HG02943 (cell line): ENCODE results near the gene TPK1.
"Not testable (repeated sequence)": the region's sequence is repeated elsewhere in the genome, so short reads cannot be mapped to it uniquely, and the experiment has no call there.

ENCODE experiments used
- ATAC-seq: cut with Tn5 transposase; IDR thresholded peaks from one replicate; pipeline ENCODE4 v1.9.1; 2021; ENCODE audit warnings: mild to moderate bottlenecking, low read depth, moderate library complexity; ENCODE audit not compliant: unreplicated experiment

The TPK1 gene

DNA sequence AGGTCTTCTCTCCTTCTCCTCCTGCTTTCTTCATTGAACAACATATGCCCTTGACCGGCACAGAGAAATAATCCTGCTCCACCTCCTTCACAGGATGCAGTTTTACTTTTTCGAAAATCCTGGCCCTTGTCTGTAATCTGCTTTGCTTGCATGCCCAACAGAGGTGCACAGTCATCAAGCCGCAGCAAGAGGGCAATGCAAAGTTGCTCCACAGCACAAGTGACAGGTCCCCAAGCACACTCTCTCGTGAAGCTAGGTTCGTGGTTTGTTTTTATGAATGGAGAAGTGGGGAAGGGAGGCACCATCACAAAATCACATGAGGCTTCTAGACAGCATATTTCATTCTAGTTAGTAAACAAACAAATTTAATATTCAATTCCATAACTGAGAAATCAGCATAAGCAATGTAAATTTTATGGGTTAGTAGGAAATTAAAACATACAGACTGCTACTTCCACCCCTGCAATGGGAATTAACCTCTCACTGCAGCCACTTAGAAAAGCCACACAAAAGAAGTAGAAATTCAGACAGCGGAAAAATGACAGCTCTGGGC, 178.8 kb downstream of the TPK1 start:
- peak; percentile 56 for ATAC-seq

DNA sequence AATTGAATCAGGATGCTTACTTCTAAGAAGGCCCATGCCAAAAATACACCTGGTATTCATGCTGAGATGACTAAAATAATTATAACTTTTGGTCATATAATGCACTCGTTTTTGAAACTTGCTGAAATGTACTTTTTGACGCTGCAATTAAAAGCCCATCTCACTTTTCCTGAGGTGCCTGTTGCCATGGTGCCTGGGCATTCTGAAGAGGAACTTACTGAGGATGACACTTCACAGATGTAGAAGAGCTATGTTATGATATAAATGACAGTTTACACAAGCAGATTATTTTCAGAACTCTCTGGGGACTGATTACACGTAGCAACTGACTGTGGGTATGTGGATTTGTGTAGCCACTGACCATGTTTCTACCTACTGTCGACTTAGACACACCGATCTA, 182.4 kb downstream of the TPK1 start:
- no peak for ATAC-seq

DNA sequence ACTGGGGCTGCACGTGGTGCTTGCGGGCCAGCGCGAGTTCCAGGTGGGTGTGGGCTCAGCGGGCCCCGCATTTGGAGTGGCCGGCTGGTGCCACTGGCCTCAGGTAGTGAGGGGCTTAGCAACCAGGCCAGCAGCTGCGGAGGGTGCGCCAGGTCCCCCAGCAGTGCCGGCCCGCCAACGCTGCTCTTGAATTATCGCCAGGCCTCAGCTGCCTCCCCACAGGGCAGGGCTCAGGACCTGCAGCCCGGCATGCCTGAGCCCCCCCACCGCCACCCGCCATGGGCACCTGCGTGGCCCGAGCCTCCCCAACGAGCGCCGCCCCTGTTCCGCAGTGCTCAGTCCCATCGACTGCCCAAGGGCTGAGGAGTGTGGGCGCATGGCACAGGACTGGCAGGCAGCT, 185.4 kb downstream of the TPK1 start:
- no peak for ATAC-seq

DNA sequence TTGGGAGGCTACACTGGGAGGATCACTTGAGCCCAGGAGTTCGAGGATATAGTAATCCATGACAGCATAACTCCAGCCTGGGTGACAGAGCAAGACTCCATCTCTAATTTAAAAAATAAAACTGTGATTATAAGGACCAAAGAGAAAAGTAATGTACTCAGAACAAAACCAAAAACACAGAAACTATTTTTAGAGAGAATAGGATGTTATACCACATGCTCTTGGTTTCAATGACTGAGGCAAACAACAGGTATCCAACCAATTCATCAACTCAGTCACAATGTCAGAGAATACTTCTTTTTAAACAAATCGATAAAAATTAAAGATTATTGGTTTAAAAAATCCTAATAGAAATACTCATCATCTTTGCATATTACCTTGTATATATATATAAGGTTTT, 186.7 kb downstream of the TPK1 start:
- no peak for ATAC-seq

DNA sequence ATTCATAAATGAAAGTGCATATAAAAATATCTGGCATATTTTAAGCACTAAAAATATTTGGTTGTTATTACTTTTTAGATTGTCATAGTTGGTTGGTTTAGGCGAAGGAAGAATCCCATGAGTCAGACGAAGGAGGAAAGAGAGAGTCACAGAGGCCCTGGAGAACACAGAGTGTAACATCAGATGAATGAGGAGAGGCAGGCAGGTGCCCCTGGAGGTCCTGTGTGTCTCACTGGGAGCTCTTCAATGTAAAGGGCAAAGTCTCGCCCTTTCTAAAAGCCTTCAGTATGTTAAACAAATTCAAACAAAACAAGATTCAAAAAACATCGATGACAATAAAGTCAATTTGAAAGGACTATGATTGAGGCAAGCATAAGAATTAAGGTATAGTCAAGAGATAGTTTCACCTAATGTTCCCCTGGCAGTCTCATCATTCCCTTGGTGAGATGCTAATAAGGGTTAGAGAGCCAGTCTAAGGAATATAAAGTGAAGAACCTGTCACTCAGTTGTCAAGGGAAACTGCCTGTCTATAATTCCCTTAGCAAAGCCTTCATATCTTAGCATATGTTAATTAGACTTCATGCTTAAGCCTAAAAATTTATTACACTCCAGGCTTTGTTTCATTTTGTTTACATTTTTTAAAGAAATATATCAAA, 194.3 kb downstream of the TPK1 start:
- no peak for ATAC-seq

DNA sequence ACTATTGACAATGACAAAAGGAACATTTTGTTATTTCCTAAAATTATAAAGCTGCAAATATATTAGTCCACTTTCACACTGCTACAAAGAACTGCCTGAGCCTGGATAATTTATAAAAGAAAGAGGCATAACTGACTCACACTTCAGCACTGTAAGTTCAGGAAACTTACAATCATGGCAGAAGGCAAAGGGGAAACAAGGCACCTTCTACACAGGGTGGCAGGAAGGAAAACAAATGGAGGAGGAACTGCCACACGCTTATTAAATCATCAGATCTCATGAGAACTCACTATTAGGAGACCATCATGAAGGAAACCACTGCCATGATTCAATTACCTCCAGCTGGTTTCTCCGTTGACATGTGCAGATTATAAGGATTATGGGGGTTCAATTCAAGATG, 203.1 kb downstream of the TPK1 start:
- ATAC-seq: no peak

DNA sequence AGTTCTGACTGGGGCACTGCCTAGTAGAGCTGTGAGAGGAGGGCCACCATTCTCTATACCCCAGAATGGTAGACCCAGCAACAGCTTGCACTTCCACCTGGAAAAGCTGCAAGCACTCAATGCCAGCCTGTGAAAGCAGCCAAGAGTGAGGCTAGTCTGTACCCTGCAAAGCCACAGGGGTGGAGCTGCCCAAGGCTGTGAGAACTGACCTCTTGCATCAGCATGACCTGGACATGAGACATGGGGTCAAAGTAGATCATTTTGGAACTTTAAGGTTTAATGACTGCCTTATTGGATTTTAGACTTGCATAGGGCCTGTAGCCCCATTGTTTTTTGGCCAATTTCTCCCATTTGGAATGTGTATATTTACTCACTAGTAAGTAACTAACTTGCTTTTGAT, 206.3 kb downstream of the TPK1 start:
- no peak for ATAC-seq

DNA sequence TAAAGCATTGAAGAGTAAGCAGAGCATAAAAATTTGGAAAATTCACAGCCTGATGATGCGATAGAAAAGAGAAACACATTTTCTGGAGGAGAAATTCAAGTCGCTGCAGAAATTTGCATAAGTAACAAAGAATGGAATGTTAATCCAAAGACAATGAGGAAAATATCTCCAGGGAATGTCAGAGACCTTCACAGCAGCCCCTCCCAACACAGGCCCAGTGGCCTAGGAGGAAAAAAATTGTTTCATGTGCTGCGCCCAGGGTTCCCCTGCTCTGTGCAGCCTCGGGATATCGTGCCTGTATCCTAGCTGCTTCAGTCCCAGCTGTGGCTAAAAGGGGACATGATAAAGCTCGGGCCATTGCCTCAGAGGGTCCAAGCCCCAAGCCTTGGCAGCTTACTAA, 206.8 kb downstream of the TPK1 start:
- no peak for ATAC-seq

DNA sequence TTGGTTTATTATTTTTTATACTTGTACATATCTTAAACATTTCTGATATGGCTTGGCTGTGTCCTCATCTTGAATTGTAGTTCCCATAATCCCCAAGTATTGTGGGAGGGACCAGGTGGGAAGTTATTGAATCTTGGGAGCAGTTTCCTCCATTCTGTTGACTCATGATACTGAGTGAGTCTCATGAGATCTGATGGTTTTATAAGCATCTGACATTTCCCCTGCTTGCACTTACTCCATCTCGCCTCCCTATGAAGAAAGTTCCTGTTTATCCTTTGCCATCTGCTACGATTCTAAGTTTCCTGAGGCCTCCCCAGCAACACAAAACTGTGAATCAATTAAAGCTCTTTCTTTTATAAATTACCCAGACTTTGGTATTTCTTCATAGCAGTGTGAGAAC, 207.7 kb downstream of the TPK1 start:
- ATAC-seq: no peak

DNA sequence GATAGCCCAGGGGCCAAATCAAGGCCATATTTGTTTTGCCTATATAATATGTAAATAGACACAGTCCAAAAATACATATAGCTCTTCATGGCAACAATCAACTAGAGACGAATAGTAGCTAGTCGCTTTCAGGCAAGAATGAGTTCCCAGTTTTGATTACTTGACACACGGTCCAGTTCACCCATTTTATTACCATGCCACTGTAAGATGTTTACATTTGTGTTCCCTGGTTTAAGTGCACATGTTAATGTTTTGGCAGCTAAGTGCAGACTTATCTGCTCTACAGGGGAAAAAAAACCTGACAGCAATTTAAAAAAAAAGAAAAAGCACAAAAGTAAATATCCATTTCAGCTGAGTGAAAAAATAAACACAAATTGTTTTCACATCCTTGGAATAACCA, 213.1 kb downstream of the TPK1 start:
- no peak for ATAC-seq

DNA sequence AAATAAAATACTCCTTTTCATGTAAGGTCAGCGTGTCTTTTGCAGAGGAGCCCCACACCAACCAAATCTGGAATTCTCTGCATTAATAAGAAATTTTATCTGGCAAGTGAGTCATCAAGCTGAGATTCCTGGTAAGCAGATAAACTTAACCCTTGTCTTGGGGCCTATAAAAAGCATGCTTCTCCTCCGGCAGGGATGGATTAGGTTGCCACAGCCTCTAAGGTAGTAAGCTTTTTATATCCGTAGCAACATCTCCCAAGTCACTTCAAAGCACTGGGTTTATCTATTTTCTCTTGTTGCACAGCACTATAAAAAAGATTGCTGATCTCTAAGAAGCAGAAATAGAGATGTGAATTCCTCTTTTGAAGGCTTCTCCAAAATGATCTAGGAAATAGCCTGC, 229.6 kb downstream of the TPK1 start:
- ATAC-seq: no peak

DNA sequence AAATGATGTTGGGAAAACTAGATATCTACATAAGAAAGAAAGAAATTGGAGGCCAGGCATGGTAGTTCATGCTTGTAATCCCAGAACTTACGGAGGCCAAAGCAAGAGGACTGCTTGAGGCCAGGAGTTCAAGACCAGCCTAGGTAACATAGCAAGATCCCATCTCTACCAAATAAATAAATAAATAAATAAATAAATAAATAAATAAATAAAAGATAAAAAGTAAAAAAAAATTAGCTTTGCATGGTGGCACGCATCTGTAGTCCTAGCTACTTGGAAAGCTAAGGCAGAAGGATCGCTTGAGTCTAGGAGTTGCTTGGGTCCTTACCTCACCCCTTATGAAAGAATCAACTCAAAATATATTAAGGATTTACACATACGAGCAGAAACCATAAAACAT, 238.9 kb downstream of the TPK1 start:
- no peak for ATAC-seq

DNA sequence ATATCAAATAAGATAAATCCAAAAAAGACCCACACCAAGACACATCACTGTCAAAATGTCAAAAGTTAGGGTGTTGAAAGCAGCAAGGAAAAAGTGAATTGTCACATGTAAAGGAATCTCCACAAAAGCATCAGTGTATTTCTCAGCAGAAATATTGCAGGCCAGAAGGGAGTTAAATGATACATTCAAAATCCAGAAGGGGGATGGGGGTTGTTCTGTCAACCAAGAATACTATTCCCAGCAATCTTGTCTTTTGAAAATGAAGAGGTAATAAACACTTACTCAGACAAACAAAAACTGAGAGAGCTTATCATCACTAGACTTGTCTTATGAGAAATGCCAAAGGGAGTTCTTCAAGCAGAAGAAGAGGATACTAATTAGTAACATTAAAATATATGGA, 241.3 kb downstream of the TPK1 start:
- ATAC-seq: no peak

DNA sequence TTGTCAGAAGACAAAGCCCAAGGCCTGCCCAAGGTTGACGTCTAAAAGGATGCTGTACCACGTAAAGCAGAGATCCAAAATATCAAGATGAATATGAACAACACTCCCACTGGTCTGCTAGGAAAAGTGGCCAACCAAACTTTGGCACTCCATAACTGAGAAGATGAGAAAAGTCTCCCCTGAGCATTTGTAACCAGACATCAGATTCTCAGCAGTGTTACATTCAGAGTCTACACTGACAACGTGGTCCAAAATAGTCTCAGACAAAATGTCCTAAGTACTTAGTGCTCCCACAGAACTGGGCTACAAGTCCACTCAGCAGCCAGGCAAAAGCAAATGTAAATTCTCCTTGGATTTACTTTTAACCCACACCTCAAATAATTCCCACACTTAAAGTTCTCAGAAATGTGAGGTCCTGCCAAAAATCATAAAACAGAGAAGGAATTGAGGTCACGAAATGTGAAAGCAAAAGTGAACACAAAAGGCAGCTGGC, 247.2 kb downstream of the TPK1 start:
- no peak for ATAC-seq

DNA sequence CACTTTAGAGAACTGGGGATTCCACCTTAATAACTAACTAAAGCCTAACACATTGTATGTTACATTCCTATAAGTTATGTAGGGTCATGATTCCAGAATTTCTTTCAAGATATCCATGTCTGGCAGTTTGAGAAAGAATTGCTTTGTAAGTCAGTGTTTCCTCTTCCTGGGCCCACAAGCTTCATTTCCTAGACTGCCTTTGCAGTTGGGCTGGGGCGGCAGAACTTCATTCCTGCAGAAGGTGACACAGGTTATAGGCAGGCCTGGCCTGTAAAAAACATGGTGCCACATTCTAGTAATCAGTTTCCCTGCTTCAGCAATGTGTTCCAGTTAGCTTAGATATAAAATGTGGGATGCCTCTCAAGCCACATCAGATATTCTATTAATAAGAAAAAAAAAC, 248.2 kb downstream of the TPK1 start:
- no peak for ATAC-seq

DNA sequence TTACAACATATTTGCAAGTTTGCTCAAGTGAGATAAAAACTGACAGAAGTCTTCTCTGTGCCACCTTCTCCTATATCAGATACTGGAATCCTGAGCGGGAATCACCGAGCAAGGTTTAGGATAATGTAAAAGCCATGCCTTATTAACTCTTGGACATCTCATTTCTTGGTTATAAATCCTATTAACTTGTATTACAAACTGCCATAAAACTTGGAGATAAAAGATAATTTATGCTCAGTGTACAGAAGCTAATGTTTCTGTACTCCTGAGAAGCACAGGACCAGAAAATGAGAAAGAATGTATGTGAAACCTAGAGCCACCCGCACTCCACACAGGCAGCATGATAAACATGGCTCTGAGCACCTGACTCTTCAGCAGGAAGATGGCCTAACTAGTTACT, 251.1 kb downstream of the TPK1 start:
- no peak for ATAC-seq

DNA sequence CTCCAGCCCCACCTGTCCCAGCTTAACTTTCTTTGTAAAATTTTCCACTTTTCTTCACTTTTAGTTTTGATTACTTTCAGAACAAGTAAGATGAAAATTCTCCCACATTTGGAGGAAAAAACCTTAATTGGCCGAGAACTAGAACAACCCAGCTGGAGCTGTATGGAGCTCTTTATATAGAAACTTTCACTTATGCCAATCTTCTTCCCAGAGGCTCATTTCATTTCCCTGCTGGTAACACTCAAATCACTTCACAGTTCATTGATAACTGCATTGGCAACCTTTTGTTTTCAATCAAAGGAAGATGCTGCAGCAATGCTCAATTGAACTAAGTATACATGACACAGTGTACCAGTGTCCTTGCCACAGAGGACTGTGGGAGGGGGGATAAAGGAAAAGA, 256.2 kb downstream of the TPK1 start:
- ATAC-seq: no peak

DNA sequence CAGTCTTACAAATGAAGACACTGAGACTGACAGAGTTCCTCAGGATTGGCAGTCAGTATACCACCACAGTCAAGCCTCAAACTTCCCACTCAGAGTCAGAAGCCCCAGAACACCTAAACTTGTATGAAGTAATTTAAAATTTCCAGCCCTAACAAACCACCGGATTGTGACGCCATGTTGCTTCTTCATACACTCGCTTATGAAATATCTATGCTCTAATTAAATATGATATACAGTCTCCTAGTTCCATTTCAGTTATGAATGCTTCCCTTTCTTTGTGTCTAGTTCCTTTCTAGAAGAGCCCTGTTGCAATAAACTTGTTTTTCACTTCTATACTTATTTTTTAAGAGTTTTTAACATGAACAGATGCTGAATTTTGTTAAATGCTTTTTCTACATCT, 260.4 kb downstream of the TPK1 start:
- no peak for ATAC-seq

DNA sequence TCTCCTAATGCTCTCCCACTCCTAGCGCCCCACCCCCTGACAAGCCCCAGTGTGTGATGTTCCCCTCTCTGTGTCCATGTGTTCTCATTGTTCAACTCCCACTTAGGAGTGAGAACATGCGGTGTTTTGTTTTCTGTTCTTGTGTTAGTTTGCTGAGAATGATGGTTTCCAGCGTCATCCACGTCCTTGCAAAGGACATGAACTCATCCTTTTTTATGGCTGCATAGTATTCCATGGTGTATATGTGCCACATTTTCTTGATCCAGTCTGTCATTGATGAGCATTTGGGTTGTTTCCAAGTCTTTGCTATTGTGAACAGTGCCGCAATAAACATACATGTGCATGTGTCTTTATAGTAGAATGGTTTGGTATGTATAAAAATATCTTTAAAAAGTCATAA, 261.1 kb downstream of the TPK1 start:
- not testable (repeated sequence) for ATAC-seq

DNA sequence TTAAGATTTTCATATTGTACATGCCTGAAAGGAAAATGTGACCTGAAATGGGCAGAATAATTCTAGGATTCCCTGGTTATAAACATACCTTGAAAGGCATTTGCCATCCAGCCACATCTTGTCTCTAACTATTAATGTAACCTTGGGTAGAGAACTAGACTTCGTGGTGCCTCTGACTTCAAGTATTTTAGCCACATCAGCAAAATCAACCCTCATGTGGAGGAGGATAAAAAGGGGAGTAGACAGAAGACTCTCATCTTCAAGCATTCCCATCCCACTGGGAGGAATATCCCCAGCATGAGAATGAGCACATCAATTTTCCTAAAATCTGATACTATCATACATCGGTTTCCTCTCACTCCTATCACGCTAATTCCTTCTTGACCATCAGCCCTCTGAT, 267.6 kb downstream of the TPK1 start:
- ATAC-seq: no peak

DNA sequence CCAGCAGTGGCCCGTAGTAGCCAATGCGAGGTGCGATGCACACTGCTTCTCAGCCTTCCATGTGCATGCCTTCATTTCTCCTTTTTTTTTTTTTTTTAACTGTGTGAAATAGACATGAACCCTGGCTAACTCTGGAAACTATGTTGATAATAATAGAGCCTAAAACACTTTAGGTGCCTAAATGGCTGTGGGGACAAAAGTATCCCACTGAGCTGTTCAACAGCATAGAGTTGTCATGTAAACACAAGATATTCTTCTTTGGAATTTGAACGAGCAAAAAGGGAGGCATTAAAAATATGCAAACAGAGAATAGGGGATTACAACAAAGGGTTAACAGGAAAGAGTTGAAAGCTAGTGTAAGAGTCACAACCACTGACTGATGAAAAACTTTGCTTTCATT, 270.3 kb downstream of the TPK1 start:
- ATAC-seq: no peak

DNA sequence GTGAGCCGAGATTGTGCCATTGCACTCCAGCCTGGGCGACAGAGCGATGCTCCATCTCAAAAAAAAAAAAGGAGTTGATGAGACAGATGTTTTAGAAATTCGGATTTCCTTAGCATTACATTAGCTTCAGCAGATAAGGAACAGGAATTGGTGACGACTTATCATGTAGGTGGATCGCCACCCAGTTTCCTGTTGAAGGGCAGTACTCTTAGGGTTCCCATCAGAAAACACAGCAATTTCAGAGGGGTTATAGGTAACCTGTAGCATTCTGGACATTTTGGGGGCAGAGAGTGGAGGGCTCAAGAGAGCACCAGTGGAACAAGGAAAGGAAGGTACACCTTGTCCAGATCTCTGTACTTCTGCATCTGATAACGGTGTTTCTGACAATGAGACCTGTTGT, 286.0 kb downstream of the TPK1 start:
- no peak for ATAC-seq

DNA sequence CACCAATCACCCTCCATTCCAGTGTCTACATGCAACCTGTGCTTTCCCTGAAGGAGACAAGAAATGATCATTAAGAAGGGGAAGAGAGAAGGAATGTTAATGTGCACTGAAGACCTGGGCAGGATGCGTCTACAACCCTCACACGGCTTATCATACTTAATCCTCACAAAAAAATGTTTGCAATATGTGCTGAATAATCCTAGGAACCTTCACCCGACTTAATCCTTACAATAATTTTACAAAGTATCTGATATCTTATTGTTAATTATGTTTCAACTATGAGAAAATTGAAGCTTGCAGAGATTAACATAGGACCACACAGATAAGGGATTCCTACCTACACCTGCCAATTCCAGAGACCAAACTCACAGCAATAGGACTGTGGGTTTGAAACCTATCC, 287.3 kb downstream of the TPK1 start:
- no peak for ATAC-seq
